Globus pallidus (tissue), 1 donor: ENCODE measurements around the gene SLC11A1.

ENCODE experiments used
- DNase-seq: peaks from one replicate; pipeline ENCODE4 v3.0.0-alpha.2; 2015; ENCODE audit warnings: low spot score

Gene SLC11A1

GRCh38 chr2:218367415-218368149 lies 14.5 kb upstream of the SLC11A1 start:
- peak; percentile 63 for DNase-seq

- DNase-seq = no peak
Measured at GRCh38 chr2:218368150-218368528, 13.9 kb upstream of the SLC11A1 start.

- DNase-seq = no peak
Measured at GRCh38 chr2:218368621-218369153, 13.4 kb upstream of the SLC11A1 start.

GRCh38 chr2:218369330-218369729 lies 12.7 kb upstream of the SLC11A1 start:
- DNase-seq = no peak

GRCh38 chr2:218370410-218371063 lies 11.5 kb upstream of the SLC11A1 start:
- no peak for DNase-seq

GRCh38 chr2:218371983-218372350 lies 10.1 kb upstream of the SLC11A1 start:
- DNase-seq = no peak

GRCh38 chr2:218374795-218375194 lies 7.3 kb upstream of the SLC11A1 start:
- no peak for DNase-seq

GRCh38 chr2:218375212-218375611 lies 6.9 kb upstream of the SLC11A1 start:
- no peak for DNase-seq

GRCh38 chr2:218378053-218378452 lies 4.0 kb upstream of the SLC11A1 start:
- no peak for DNase-seq

GRCh38 chr2:218382785-218383184 lies 712 bp downstream of the SLC11A1 start:
- DNase-seq = no peak

GRCh38 chr2:218383892-218384519 lies 1.9 kb downstream of the SLC11A1 start:
- DNase-seq = no peak

- DNase-seq = no peak
Measured at GRCh38 chr2:218384975-218385374, 2.9 kb downstream of the SLC11A1 start.

- DNase-seq = no peak
Measured at GRCh38 chr2:218386505-218387368, 4.7 kb downstream of the SLC11A1 start.

- DNase-seq = no peak
Measured at GRCh38 chr2:218387369-218388194, 5.5 kb downstream of the SLC11A1 start.

GRCh38 chr2:218389333-218390150 lies 7.5 kb downstream of the SLC11A1 start:
- DNase-seq = no peak

- DNase-seq = no peak
Measured at GRCh38 chr2:218391202-218391601, 9.1 kb downstream of the SLC11A1 start.

GRCh38 chr2:218392459-218392858 lies 10.4 kb downstream of the SLC11A1 start:
- DNase-seq = no peak

GRCh38 chr2:218392891-218393462 lies 10.9 kb downstream of the SLC11A1 start:
- no peak for DNase-seq

GRCh38 chr2:218393750-218394290 lies 11.7 kb downstream of the SLC11A1 start:
- no peak for DNase-seq
